HCT116 (cell line): ENCODE data around the gene TSPAN5.

ENCODE experiments used
- EGR1 ChIP-seq: IDR thresholded peaks from 2 replicates; pipeline ENCODE4 v1.6.1; 2012; ENCODE audit warnings: low read depth
- ELF1 ChIP-seq: IDR thresholded peaks from 2 replicates; pipeline ENCODE4 v1.6.1; 2012; ENCODE audit warnings: low read depth, borderline replicate concordance
- EZH2 ChIP-seq: fragments of 200-600 bp; sonication (generic); IDR thresholded peaks from 2 replicates; pipeline ENCODE4 v1.6.1; 2017; ENCODE audit warnings: antibody characterized with exemption, mixed run types
- FOSL1 ChIP-seq: IDR thresholded peaks from 2 replicates; pipeline ENCODE4 v1.6.1; 2012; ENCODE audit warnings: low read depth
- POLR2A ChIP-seq: IDR thresholded peaks from 2 replicates; pipeline ENCODE4 v1.7.0; 2011; ENCODE audit warnings: borderline replicate concordance; ENCODE audit not compliant: insufficient read depth, insufficient read length; ENCODE audit errors: extremely low read depth
- POLR2AphosphoS5 ChIP-seq: IDR thresholded peaks from 2 replicates; pipeline ENCODE4 v1.6.1; 2011; ENCODE audit warnings: mild to moderate bottlenecking, low read depth, low read length, moderate library complexity
- RAD21 ChIP-seq: IDR thresholded peaks from 2 replicates; pipeline ENCODE4 v1.6.1; 2012; ENCODE audit warnings: low read depth, mild to moderate bottlenecking
- SP1 ChIP-seq: IDR thresholded peaks from 2 replicates; pipeline ENCODE4 v1.6.1; 2012; ENCODE audit warnings: low read depth
- SRF ChIP-seq: IDR thresholded peaks from 2 replicates; pipeline ENCODE4 v1.6.1; 2012; ENCODE audit warnings: low read depth
- TCF7L2 ChIP-seq: IDR thresholded peaks from 2 replicates; pipeline ENCODE4 v1.7.0; 2011; ENCODE audit warnings: borderline replicate concordance, inconsistent platforms; ENCODE audit not compliant: insufficient read depth, insufficient read length; ENCODE audit errors: extremely low read depth
- TF ChIP-seq, protein P1 (sequence below), 3 experiments: fragments of 200-600 bp in 1 of 3; sonication (generic) in 1 of 3; IDR thresholded peaks in 2 of 3; conservative IDR thresholded peaks in 1 of 3; 2 replicates each; pipeline ENCODE4 v1.5.1; 2012 to 2017; ENCODE audit warnings: low read depth in 2 of 3, low read length in 2 of 3, antibody characterized with exemption in 1 of 3, borderline replicate concordance in 1 of 3, control low read depth in 1 of 3, mild to moderate bottlenecking in 1 of 3, mixed read lengths in 1 of 3, mixed run types in 1 of 3, moderate library complexity in 1 of 3; ENCODE audit not compliant: insufficient read depth in 1 of 3
- TF ChIP-seq, protein P2 (sequence below): IDR thresholded peaks from 2 replicates; pipeline ENCODE4 v1.6.1; 2012; ENCODE audit warnings: low read depth
- TF ChIP-seq, protein P3 (sequence below): IDR thresholded peaks from 2 replicates; pipeline ENCODE4 v1.6.1; 2012

DNA sequence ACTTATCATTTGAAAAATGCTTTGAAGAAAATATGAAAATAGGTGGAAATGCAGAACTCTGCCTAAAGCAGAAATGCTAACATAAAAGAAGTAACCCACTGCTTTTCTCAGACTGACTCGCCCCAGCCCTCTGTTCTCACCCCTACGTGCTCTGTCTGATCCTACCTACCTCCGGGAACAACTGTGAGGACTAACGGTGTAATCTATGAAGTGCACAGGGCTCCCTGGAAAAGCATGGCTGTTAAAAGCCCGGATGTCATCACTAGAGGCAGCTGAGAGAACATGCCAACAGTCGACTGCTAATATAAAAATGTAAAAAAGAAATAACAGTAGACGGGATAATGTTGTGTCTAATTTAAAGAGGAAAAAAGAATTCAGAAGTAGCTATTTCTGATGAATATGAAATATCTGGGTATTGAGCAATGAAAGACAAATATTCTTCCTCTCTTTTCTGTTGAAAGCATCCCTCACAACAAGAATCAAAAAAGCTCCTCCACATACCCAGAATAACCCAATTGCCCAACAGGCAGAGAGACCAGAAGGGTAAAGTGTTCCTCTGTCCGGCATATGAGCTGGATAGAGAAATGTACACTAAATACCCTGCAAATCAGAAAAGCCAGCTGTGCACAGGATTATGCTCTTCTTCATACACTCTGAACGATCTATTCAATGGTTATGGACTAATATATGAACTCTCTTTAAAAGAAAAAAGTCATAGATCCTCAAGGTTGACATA lies 130.7 kb downstream of the TSPAN5 start:
- TF ChIP-seq, protein P1, sequence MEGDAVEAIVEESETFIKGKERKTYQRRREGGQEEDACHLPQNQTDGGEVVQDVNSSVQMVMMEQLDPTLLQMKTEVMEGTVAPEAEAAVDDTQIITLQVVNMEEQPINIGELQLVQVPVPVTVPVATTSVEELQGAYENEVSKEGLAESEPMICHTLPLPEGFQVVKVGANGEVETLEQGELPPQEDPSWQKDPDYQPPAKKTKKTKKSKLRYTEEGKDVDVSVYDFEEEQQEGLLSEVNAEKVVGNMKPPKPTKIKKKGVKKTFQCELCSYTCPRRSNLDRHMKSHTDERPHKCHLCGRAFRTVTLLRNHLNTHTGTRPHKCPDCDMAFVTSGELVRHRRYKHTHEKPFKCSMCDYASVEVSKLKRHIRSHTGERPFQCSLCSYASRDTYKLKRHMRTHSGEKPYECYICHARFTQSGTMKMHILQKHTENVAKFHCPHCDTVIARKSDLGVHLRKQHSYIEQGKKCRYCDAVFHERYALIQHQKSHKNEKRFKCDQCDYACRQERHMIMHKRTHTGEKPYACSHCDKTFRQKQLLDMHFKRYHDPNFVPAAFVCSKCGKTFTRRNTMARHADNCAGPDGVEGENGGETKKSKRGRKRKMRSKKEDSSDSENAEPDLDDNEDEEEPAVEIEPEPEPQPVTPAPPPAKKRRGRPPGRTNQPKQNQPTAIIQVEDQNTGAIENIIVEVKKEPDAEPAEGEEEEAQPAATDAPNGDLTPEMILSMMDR (IDR thresholded peaks at IDR 0.05 in 2 of 3, conservative IDR thresholded peaks at IDR 0.05 in 1 of 3; ENCODE audit: borderline replicate concordance in 1 of 3, insufficient read depth in 1 of 3, low read depth in 2 of 3, low read length in 2 of 3), result no peak
- TF ChIP-seq FOSL1 (no peak), EZH2 (no peak), SRF (no peak), EGR1 (no peak), POLR2A (no peak), ELF1 (no peak), POLR2AphosphoS5 (no peak), RAD21 (no peak), TCF7L2 (no peak), SP1 (no peak)
- TF ChIP-seq, protein P2, sequence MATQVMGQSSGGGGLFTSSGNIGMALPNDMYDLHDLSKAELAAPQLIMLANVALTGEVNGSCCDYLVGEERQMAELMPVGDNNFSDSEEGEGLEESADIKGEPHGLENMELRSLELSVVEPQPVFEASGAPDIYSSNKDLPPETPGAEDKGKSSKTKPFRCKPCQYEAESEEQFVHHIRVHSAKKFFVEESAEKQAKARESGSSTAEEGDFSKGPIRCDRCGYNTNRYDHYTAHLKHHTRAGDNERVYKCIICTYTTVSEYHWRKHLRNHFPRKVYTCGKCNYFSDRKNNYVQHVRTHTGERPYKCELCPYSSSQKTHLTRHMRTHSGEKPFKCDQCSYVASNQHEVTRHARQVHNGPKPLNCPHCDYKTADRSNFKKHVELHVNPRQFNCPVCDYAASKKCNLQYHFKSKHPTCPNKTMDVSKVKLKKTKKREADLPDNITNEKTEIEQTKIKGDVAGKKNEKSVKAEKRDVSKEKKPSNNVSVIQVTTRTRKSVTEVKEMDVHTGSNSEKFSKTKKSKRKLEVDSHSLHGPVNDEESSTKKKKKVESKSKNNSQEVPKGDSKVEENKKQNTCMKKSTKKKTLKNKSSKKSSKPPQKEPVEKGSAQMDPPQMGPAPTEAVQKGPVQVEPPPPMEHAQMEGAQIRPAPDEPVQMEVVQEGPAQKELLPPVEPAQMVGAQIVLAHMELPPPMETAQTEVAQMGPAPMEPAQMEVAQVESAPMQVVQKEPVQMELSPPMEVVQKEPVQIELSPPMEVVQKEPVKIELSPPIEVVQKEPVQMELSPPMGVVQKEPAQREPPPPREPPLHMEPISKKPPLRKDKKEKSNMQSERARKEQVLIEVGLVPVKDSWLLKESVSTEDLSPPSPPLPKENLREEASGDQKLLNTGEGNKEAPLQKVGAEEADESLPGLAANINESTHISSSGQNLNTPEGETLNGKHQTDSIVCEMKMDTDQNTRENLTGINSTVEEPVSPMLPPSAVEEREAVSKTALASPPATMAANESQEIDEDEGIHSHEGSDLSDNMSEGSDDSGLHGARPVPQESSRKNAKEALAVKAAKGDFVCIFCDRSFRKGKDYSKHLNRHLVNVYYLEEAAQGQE, result no peak
- TF ChIP-seq, protein P3, sequence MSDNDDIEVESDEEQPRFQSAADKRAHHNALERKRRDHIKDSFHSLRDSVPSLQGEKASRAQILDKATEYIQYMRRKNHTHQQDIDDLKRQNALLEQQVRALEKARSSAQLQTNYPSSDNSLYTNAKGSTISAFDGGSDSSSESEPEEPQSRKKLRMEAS, result no peak
